ENCODE results near the gene SMPD1.

DNA sequence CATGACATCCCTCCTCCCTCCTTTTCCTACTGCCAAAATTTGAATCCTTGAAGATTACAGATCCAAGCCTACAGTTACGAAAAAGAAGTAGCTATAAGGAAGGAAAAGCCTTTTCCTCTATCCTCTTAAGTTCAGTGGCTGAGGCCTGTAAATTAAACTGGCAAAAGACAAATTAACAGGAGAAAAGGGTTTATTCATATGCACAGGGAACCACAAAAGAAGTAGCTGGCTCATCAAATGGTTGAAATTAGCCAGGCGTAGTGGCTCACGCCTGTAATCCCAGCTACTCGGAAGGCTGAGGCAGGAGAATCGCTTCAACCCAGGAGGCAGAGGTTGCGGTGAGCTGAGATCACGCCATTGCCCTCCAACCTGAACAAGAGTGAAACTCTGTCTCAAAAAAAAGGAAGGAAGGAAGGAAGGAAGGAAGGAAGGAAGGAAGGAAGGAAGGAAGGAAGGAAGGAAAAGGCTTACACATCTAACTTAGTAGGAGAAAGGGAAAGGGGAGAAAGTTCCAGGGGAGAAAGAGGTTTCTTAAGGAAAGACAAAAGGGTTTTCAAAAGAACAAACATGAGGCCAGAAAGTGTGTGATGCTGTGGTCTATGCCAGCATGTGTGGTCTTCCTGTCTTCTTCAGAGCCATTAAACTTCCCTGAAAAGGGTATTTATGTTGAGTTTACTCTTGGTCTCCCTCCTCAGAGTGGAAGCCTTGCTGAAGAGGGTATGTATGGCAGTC, 5.1 kb upstream of the SMPD1 start:
- TF ChIP-seq MCM2 (IDR thresholded peaks at IDR 0.05; ENCODE audit: low read depth) (no peak), CBX5 (IDR thresholded peaks at IDR 0.05; ENCODE audit: borderline replicate concordance, low read depth) (no peak), TRIM28 (IDR thresholded peaks at IDR 0.05) (no peak), ZNF217 (CRISPR knock-in tag; IDR thresholded peaks at IDR 0.05) (no peak)
- TF ChIP-seq, protein P1, sequence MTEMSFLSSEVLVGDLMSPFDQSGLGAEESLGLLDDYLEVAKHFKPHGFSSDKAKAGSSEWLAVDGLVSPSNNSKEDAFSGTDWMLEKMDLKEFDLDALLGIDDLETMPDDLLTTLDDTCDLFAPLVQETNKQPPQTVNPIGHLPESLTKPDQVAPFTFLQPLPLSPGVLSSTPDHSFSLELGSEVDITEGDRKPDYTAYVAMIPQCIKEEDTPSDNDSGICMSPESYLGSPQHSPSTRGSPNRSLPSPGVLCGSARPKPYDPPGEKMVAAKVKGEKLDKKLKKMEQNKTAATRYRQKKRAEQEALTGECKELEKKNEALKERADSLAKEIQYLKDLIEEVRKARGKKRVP (CRISPR knock-in tag; IDR thresholded peaks at IDR 0.05): no peak
- TF ChIP-seq, protein P2, sequence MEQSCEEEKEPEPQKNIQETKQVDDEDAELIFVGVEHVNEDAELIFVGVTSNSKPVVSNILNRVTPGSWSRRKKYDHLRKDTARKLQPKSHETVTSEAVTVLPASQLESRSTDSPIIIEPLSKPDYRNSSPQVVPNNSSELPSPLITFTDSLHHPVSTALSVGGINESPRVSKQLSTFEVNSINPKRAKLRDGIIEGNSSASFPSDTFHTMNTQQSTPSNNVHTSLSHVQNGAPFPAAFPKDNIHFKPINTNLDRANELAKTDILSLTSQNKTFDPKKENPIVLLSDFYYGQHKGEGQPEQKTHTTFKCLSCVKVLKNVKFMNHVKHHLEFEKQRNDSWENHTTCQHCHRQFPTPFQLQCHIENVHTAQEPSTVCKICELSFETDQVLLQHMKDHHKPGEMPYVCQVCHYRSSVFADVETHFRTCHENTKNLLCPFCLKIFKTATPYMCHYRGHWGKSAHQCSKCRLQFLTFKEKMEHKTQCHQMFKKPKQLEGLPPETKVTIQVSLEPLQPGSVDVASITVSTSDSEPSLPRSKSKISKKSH (CRISPR knock-in tag; IDR thresholded peaks at IDR 0.05): no peak

Data from K562 (cell line).